ENCODE results near the gene PAM.

DNA sequence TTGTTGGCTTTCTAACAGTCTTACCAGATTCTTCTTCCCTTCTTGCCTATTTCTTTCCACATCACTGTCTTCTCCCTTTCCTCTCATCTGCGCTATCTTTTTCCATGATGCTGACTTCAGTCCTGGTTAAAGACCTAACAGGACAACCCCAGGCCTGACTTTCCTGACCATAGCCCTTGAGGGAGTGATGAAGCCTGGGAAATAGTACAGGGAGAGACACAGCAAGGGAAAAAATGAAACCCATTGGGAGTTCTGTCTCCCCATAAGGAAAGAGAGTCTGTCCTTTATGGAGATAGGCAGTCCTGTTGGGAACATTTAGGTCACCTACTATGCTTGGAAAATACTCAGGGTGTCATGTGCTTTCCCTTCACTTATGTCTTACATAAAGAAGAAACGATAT, 272.2 kb downstream of the PAM start:
- TF ChIP-seq, protein P1, sequence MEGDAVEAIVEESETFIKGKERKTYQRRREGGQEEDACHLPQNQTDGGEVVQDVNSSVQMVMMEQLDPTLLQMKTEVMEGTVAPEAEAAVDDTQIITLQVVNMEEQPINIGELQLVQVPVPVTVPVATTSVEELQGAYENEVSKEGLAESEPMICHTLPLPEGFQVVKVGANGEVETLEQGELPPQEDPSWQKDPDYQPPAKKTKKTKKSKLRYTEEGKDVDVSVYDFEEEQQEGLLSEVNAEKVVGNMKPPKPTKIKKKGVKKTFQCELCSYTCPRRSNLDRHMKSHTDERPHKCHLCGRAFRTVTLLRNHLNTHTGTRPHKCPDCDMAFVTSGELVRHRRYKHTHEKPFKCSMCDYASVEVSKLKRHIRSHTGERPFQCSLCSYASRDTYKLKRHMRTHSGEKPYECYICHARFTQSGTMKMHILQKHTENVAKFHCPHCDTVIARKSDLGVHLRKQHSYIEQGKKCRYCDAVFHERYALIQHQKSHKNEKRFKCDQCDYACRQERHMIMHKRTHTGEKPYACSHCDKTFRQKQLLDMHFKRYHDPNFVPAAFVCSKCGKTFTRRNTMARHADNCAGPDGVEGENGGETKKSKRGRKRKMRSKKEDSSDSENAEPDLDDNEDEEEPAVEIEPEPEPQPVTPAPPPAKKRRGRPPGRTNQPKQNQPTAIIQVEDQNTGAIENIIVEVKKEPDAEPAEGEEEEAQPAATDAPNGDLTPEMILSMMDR (IDR thresholded peaks at IDR 0.05) = no peak
- TF ChIP-seq POLR2A (IDR thresholded peaks at IDR 0.05) (no peak), POLR2AphosphoS5 (IDR thresholded peaks at IDR 0.05) (no peak), EP300 (IDR thresholded peaks at IDR 0.05) (no peak)
